ENCODE results near the gene UBE2E2.

DNA sequence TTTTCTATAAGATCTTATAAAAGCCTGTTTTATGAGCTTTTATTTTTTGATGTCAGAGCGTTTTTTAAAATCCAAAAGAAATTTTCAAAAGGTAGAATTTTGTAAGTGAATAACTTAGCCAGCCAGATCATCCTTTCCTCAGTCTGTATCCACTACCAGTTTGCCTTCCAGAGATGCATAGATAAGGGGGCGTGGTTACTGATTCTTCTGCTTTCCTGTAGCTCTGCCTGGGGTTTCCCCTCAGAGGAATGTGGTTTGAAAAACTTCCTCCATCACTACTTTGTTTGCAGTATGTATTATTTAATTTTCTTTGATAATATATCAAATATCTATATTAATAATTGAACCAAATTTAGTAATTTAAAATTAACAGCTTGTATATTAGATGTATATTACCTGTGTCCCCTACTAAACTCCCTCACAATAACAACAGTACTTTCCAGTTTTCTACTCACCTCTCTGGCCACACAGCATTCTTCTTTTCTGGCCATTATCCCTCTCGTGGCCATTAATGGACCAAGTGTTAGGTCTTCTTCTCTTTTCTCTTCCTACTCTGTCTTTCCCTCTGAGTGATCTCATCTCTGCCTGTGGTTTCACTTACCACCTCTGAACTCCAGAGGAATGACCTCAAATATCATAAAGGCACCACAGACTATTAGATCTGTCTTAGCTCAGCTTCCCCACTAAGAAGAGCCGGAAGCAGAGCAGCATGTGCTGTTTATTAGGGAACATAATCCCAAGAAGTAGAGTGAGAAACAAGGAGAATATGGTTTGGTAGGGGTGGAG, 239.7 kb downstream of the UBE2E2 start:
- no peak for TF ChIP-seq ZNF70 (CRISPR knock-in tag; IDR thresholded peaks at IDR 0.05)
- no peak for TF ChIP-seq ZFP3 (CRISPR knock-in tag; IDR thresholded peaks at IDR 0.05)
- TF ChIP-seq ZNF565 (CRISPR knock-in tag; conservative IDR thresholded peaks at IDR 0.05; ENCODE audit: low read depth): no peak
- TF ChIP-seq SNAI2 (CRISPR knock-in tag; IDR thresholded peaks at IDR 0.05): no peak
- no peak for TF ChIP-seq ARNTL (CRISPR knock-in tag; IDR thresholded peaks at IDR 0.05; ENCODE audit: borderline replicate concordance, low read depth)
- no peak for TF ChIP-seq TSHZ2 (CRISPR knock-in tag; IDR thresholded peaks at IDR 0.05)
- TF ChIP-seq TCF4 (CRISPR knock-in tag; IDR thresholded peaks at IDR 0.05; ENCODE audit: borderline replicate concordance): no peak
